DMS 273 treated with DMSO at 0.1 percent for 48 hours (cell line): Measurements from ENCODE around the gene BLID.

Experiments
- DNase-seq: peaks from one replicate; lab custom pipeline; 2025; lab: John Stamatoyannopoulos, UW

BLID gene

DNA sequence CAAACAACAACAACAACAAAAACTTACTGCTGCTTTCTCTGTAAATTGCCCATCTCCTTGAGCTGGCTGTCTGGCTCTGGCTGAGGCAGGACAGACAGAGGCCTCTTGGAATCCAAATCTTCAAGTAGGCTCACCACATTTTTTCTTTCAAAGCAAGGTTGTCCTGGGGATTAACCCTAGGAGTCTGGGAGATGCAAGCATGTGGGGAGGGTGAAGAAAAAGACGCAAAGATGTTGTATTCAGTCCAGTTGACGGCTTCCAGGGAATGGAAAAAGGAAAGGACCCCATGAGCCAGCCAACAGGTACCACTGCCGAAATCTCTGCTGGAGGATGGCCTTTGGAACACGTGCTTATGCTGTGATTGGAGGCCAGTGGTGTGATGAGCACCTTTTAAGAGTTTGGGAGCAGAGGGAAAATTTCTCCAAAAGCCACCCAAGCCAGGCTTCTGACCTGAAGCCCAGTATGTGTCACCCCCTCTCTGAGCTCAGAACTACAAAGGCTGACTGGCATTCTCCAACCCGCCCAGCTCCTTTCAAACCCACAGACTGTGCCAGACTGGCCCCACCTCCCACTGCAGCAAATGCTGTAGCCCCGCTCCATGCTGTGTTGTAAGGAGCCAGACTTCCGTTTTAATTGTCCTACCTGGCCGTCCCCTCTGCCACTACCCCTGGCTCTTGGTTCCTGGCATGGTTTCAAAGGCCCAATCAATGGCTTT lies 10.8 kb downstream of the BLID start:
- no peak for DNase-seq

- no peak for DNase-seq
Measured at GRCh38 chr11:122104341-122104740, 11.7 kb downstream of the BLID start.

DNA sequence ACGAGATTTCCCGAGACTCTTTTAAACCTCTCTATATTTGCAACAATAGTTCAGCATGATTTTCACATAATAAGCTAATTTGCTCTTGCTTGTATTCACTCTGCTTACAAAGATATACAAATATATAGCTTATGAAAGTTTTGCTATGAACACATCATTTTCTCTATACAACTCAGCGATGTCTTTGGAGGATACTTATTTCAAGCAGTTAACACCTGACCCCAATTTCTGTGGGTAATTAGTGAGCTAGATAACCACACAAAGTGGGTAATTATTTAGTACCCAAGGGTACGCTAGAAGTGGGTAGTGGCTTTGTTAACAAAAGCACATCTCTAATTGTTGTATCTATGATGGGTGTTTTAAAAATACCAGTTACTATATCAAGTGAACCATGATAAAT lies 12.3 kb downstream of the BLID start:
- no peak for DNase-seq

DNA sequence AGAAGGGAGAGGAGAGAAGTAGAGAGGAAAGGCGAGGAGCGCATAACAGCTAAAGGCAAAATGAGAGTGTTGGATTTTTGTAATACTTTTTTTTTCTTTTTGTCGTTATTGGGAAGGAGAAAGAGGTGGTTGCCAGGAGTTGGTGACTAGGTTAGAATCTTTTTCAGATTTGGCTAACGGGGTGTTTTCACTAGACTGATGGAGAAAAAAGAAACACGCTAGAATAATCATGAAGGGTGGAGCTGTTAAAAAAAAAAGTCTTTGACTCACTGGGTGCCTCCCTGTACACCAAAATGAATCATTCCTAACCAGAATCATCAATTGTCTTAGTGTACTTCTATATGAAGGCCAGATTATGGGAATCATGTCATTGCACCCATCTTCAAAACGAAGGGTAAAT lies 12.7 kb downstream of the BLID start:
- no peak for DNase-seq

- DNase-seq = no peak
Measured at GRCh38 chr11:122102426-122102825, 13.6 kb downstream of the BLID start.

GRCh38 chr11:122101625-122102291 lies 14.3 kb downstream of the BLID start:
- no peak for DNase-seq

DNA sequence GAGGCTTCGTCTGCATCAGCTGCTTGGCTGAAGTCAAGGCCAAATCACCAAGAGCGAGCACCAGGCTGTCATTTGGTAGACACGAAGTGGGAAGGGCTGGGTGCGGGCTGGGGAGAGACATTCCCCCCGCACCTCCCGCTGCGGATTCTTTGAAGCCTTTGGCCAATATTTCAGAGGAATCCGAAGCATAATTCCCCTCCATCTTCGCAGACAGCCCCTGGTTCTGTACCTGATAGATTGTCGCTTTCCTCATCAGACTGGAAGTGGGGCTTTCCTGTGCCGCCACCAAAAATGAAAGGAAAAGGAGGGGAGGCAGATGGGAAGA lies 15.3 kb downstream of the BLID start:
- no peak for DNase-seq

DNA sequence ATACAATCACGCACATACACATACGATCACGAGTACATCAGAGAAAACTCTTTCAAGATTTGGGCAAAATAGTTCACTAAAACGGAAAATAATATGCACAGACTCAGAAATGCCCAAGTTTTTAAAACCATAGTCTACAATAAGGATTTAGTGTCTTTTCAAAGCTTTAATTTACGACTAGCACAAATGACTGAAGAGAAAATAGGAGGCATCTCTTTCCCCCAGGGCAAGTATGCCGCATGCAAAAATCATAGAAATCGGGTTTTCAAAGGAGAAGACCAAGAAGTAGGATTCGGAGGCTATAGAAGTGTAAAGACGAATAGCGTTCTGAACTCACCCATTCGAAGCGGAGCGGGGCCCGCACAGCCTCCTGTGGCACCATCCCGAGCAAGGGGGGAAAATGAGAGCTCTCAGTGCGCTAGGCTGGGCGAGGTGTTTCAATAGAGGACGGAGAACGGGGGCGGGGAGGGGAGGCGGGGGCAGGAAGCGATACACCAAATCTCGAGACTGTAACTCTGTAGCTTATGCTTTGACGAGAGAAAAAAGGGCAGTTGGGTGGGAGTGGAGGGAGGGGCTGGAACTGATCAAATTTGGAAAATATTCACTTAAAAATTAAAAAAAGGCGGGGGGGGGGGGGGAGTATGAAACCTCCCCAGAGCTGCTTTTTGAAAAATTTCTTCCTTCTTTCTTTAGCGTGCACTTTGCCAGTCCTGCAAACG lies 15.8 kb downstream of the BLID start:
- no peak for DNase-seq

DNA sequence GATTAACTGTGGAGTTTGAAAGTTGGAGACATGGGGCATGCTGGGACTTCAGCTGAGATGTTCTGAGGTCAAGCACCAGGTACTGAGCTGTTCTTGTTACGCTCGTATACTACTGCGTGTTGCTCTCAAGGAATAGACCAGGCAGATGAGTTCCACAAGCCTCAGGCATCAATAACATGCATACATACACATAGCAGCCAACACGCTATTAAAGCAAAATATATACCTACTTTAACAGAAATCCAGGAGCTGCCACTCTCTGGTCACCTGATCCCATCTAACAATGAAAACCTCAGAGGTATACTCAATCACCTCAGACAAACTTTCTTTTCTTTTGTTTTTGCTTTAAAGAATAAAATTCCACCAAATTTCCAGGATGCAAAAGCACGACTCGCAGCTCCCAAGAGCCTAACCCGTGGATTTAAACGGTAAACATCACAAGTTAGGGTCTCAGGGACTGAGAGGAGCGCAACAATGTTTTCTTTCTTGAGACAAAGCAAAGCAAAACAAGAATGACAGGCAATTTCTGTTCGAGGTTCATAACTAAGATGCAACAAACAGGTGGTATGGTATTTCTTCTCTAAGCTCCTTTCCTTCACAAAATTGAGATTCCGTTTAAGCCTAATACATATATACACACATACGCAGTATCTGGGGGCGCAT lies 16.5 kb downstream of the BLID start:
- no peak for DNase-seq

GRCh38 chr11:122098261-122098980 lies 17.6 kb downstream of the BLID start:
- no peak for DNase-seq

DNA sequence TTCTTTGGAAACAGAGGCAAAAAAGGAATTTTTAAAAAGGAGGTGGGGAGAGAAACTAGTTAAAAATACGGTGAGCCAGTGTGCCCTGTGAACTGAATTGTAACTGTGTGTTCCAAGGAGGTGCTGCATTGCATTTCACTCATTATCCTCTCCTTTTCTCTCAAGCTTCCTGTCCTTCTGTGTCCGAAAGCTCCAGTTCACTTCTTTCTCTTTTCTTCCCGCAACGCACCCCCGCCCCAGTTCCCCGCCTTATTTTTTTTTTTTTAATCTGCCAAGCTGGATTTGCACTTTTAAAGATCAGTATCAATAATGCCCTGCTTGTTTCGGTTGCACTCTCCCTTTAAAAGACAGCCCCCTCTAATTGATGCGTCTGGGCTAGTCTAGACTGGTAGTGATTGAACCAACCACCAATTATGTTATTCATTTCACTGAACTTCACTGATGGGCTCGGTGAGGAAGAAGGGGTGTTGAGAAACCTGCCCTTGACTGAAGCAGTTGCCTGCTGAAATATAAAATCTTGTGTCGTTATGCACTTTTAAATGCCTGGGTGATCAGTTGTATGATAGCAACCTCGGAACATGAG lies 18.5 kb downstream of the BLID start:
- DNase-seq = no peak

- no peak for DNase-seq
Measured at GRCh38 chr11:122096272-122097112, 19.5 kb downstream of the BLID start.

GRCh38 chr11:122095681-122096262 lies 20.2 kb downstream of the BLID start:
- no peak for DNase-seq

DNA sequence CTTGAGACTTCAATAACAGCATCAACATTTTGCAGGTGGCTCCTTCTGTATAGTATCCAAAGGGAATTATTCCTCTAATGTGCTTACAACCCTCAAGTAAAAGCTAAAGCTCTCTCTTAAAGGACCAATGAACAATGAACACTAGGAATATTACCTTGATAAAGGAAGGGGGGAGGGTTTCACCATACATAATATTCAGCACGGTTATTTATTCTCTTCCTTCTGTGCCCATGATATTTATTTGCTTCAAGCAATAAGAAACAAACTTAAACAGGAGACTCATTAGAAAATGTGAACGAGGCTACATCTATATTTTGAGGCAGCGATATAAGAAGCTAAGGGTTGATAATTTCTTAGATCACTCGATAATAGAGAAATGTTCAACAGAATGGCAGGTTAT lies 21.2 kb downstream of the BLID start:
- DNase-seq = no peak

- no peak for DNase-seq
Measured at GRCh38 chr11:122093731-122094275, 22.2 kb downstream of the BLID start.

- DNase-seq = no peak
Measured at GRCh38 chr11:122091835-122092234, 24.2 kb downstream of the BLID start.

DNA sequence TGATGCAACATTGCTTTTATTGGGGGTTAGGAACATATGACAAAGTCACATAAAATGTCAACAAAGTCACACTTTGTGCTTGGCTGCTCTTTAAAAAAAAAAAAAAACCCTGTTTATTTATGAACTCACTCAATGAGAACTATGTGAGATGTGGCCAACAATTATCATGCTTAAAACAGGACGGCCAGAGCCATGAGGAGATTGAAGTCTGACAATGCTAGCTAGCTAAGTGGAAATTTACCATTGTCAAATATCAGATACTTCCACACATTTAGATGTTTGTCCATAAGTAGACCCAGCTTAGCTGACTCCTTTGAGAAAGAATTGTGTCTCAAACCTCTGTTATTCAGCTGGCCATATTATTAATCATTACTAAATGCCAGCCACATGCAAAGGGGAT lies 26.9 kb downstream of the BLID start:
- no peak for DNase-seq

GRCh38 chr11:122085712-122086111 lies 30.3 kb downstream of the BLID start:
- DNase-seq = no peak

DNA sequence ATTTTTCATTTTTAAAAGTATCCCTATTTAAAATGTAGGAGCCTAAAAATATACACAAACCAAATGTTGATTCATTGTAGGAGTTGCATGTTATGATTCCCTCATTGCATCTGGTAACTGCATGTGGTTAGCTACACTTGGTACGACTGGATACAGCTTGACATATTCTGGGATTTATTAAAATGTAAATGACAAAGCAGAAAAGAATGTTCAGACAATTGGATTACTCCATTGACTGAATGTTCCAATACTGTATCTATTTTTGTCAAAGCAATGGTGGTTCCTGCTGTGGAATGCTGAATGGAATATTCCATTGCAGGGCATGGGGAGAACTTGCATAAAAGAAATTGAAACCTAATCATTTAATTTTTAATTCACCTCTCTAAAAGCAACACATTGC lies 30.8 kb downstream of the BLID start:
- DNase-seq = no peak

DNA sequence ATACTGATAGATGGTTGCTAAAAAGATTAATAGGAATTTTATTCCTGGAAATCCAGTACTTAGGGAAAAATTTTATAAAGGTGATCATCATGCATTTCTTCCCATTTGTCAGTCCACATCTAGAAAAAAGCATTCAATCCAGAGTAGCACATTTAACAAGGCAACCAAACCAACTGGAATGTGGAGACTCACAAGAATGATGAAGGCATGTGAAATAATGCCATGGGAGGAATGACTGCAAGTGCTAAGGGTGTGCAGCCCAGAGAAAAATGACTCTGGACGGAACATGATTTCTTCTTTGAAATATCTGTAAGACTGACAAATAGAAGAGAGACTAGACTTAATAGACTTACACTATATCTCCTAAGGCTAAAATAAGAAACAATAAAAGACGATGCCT lies 33.8 kb downstream of the BLID start:
- no peak for DNase-seq
